GM19035 (cell line): ENCODE data around the gene PDE10A.

Source experiments
- ATAC-seq: cut with Tn5 transposase; IDR thresholded peaks from one replicate; pipeline ENCODE4 v1.9.1; 2021; ENCODE audit not compliant: unreplicated experiment

Gene PDE10A

DNA sequence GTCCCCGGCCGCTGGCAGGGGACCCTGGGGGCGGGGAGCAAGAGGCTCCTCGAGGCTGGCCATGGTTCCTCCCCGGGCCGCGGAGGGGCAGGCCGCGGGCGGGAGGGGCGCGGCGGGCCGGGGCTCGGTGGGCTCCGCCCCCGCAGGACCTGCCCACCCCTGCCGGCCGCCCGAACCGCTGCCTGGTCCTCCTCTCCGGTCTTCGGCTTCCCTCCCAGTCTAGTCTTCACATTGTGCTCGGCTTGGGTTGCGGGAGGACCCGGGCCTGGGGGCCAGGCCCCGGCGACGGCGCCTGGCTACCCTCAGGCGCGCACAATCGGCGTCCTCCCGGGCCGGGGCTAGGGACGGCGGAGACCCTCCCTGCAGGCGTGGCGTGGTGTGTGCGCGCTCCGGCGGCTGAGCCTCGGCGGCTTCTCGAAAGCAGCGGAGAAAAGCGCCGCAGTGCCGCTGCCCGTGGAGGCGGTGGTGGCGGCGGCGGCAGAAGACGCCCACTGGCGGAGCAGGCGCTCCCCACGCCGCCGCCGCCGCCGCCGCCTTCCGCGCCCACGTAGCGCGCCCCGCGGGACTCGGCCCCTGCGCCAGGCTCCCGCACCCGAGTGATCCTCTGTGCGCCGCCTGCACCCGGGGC, at the start of gene PDE10A:
Gene PDE10A, minus strand, starts transcription at position 493 of the 628 bp plus-strand sequence. Its CDS starts 430 bp downstream, at position 63.
- no peak for ATAC-seq

DNA sequence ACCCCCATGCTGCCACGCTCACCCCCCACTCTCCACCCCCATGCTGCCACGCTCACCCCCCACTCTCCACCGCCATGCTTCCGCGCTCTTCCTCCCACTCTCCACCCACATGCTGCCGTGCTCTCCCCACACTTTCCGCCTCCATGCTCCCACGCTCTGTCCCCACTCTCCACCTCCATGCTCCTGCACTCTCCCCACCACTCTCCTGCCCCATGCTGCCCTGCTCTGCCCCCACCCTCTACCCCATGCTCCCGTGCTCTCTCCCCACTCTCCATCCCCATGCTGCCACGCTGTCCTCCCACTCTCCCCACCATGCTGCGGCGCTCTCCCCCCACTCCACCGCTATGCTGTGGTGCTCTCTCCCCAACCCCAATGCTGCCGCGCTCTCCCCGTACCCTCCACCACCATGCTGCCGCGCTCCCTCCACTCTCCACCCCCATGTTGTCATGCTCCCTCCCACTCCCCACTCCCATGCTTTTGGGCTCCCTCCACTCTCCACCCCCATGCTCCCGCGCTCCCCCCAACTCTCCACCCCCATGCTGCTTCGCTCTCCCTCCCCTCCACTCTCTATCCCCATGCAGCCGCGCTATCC, 46.0 kb upstream of the PDE10A start:
- no peak for ATAC-seq

DNA sequence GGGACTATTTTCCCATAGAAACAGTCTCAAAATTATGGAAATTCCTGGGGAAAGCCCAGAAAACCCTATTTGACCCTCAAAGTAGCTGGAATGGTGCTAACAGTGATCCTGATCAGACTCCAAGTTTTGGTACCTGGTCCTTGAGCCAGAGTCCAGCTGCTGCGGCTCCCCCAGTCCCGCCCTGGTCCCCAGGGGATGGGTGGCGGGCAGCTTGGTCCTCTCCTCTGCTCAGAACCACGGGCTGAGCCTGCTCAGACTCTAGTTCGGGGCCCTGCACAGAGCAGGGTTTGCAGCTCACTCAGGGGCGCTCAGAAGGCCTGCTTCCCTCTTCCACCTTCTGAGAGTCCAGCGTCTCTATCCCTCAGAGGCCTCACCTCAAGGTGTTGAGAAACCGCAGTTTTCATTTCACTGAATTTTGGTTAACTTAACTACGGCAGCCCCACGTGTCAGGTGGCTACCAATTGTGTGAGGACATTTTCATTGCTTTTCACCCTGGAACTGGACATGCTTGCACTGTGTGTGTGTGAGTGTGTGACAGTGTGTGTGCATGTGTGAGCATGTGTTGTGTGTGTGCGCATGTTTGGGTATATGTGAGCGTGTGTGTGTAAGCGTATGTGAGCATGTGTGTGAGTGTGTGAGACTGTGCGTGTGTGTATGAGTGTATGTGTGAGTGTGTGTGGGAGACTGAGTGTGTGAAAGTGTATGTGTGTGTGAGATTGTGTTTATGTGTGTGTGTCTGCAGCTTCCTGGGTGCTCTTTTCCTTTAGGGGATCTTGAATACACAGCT, 44.2 kb upstream of the PDE10A start:
- ATAC-seq, result no peak

DNA sequence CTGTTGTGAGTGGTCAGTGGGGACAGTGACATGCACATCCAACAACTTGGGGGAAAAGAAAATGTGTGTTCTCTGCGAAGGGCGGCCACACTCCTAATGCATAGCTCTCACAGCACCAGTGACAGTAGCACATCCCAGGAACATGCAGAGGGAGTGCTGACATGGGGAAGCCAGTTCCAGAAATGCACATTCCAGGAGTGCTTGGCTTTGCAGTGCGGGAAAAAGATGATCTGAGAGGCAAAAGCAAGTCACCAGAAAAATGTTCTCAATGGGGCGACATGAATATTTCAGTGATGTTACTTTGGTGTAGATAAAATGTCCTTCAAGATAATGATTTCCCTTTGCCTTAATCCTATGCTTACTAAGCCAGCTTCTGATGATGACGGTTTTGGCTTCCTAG, 42.9 kb upstream of the PDE10A start:
- ATAC-seq, result no peak

DNA sequence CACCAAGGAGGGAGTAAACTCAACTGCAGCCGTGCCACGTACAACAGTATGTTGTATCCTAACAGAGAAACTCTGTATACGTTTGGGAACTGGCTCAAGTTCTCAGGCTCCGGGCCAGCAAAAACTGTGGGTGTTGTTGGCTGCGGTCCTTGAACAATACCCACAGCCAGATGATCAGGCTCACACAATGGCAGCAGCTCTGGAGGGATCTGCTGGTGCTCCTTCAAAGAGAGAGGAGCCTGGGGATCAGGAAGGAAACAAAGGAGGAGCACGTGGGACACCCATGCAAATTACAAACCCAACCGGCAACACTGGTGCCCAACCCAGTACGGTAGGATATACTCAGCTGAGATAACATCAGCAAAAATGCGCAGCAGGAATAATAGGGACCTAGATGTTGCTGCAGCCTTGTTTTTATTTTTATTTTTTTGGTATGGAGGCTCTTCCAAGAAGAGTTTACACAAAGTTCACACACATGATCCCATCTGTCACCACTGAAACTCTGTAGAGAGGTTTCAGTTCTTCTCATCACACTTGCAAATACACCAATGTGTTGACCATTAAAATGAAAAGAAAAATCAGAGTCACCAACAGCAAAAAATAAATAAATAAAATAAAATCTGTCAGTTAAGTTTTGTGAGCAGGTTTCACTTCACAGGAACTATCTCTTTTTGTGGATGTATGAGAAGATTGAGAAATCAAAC, 41.2 kb upstream of the PDE10A start:
- ATAC-seq, result no peak

DNA sequence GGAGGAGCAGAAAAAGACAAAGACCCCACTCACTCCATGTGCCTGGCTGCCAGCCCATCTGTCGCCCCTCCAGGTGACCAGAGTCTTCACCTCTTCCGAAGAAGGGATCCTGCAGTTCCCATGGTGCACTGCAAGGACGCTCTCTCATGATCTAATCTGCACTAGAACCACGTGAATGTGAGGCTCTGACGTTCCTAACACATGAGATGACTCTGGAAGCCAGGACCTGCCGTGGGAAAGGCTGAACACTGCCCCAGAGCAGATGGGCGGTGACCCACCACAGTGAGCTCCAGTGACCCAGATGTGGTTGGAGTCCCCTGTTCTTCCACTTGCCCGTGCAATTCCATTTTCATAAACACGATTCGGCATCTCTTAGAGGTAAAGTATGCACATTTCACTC, 39.6 kb upstream of the PDE10A start:
- ATAC-seq, result no peak

DNA sequence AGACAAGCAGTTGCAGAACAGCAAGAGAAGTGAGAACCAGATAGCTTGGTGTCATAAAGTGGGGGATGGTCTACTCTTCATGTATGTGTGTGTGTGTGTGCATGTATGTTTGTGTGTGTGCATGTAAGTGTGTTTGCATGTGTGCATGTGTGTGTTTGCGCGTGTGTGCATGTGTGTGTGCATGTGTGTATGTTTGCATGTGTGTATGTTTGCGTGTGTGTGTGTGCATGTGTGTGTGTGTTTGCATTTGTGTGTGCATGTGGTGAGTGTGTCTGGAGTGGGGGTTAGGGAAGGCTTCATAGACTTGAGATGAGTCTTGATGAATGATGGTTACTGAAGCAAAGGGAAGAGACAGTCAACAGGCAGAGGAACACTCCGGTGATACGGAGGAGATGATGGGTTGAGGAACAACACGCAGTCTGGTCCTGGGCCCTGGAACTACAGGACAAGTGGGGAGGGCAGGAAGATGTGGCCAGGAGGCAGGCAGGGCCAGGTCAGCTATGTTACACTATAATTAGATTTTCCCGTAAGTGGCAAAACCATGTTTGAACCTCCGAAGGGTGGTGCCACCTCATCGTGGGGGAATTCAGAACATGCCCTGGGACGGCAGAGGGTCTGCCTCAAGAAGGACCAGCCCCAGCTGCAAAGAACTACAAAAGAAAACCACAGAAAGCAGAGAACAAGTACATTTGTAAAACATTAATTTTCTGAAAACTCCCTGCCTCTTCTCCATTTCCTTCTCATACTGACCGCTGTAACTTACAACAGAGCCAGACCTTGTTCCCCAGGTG, 38.7 kb upstream of the PDE10A start:
- no peak for ATAC-seq

DNA sequence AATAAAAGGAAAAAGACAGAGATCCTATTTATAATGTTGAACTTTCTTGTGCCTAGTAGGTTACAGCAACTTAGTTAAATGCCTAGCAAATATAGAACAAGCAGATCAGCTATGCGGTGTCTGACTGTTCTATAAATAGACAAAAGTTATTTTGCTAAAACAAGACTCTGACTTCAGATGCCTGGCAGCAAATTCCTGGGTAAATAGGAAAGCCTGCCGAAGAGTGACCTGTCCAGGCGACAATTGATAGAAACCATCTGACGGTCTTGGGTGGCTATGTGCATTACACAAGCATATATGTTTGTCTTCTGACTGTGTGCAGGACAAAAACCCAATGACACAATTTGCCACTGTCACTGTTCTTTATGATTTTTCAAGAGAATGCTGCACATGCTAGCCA, 38.0 kb upstream of the PDE10A start:
- no peak for ATAC-seq

DNA sequence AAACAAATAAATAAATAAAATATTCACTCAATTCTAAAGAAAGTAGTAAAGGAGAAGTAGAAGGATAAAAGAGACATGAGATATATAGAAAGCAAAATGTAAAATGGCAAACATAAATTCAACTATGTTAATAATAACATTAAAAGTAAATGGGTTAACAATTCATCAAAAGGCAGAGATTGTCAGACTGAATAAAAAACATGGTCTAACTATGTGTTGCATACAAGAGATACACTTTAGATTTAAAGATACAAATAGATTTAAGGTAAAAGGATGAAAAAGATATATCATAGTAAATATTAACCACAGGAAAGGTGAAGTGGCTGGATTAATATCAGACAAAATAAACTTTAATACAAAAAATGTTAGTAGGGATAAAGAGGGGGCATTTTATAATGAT, 35.8 kb upstream of the PDE10A start:
- ATAC-seq, result no peak

DNA sequence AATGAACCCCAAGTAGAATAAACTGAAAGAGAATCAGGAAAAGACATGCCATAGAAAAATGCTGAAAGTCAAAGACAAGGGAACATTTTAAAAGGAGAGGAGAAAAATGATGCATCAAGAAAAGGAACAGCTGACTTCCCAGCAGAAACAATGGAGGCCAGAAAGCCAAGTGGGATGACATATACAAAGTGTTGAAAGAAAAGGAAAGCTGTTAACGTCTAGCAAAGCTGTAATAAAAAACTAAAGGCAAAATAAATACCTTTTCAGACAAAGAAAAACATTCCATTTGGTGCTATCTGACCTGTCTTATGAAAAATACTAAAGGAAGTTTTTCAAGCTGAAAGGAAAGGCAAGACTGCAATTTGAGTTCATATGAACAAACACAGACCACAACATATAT, 34.1 kb upstream of the PDE10A start:
- ATAC-seq, result no peak

DNA sequence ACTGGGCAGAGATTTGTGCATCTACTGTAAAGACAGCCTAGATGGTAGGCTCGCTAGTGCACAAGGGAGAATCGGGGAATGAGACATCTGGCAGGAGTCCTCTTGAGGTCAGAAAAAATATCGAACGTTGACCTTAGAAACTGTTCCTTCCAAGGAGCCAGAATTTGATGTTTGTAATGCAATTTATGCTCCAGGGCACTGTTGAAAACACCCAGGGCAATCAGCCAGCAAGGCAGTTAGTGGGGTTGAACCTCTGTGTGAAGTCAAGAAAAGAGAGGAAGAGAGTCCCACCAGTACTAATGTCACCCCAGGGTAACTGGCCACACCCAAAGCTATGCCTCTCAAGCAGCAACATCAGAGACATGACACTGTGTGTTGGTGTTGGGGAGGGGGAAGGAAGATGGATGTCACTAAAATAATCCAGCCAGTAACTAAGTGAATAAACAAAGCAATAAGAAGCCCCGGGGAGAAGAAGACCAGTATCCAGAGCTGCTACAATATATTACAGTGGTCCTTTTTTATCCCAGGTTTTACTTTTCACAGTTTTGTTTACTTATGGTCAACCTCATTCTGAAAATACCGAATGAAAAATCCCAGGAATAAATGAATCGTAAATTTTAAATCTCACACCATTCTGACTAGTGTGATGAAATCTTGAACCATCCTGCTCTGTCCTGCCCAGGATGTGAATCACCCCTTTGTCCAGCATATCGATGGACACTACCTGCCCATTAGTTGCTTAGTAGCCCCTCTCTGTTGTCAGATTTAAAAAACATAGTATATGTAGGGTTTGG, 32.9 kb upstream of the PDE10A start:
- ATAC-seq, result no peak

DNA sequence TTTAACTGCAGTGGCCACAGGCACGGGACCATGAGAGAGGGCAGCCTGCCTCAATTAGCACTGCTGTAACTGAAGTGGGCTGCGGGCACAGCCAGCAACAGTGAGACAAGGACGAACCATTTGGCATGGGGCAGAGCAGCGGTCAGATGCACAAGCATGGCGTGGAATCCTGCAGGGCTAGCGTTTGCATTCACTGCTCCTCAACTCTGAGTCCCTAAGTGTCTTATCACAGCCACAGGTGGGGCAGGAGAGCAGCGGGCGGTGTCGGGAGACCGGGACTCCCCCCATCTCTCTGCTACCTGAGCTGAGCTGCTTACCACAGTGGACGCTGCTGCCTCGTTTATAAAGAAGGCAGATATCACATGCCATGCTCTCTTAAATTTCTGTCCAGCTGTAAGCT, 31.3 kb upstream of the PDE10A start:
- no peak for ATAC-seq

DNA sequence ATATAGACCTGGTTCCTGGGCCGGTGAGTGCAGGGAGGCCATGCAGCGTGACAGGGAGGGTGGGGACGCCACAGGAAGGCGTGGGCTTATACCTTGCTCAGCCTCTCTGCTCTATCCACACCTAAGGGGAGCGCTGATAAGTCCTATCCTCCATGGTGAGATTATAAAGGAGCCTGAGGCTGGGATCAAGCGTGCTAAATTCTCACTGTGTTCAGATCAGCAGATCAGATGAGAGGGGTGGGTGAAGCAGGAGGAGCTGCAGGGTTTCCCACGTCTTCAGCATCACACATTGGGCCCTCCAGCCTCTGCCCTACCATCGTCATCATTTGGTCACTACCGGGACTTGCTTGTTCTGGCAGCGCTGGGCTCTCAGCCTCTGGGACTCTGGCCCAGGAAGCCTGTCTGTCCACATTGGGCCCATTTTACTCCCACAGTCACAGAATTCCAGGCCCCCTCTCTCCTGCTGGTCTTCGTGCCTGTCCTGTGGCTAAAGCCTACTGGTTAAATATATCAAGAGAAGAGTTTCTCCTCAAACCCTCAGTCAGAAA, 29.1 kb upstream of the PDE10A start:
- no peak for ATAC-seq

DNA sequence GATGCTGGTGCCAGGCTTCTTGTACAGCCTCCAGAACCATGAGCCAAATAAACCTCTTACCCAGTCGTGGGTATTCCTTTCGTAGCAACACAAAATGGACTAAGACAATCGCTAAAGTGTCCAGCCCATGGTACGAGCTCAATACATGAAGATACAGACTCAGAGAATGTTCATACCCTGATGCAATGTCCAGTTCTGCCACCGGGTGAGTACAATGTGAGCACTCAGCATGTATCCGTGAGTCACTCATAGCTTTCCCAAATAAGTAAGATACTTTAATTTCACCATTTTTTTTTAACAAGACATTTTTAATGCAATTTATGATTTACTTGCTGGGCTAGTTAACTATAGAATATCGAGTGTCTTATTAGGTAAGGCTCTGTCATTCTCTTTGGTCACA, 26.7 kb upstream of the PDE10A start:
- ATAC-seq, result no peak

DNA sequence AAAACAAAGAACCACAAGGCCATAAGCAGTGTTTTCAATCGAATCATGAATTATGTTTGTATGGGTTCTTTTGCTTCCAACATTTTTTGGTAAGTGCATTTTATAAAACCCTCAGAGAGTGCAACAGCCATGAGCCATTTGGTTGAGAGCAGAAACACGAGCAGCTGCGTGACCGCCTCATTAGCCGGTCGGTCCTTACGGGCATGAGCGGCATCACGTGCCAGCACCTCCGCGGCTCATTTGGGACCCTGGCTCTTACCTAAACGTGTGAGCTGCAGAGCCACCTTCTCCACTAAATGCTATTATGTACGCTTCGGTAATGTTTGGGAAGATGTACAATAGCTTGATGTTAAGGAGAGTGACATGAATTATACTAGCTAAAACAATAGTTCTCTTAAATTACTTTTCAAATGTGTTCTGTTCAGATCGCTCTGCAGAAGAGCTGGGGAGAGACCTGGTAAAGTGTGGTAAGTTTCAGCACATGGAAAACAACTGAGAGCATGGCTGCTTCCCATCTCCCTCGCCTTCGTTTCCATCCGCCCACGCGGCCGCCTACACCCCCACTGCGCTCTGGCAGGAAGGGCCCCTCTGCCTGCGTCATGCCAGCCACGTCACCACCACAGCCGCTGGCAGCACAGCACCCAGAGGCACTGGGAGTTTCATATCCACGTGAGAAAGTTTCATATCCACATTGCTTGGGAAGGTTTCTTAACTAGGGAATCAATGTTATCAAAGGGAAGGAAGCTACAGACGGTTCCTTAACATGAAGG, 23.7 kb upstream of the PDE10A start:
- no peak for ATAC-seq

DNA sequence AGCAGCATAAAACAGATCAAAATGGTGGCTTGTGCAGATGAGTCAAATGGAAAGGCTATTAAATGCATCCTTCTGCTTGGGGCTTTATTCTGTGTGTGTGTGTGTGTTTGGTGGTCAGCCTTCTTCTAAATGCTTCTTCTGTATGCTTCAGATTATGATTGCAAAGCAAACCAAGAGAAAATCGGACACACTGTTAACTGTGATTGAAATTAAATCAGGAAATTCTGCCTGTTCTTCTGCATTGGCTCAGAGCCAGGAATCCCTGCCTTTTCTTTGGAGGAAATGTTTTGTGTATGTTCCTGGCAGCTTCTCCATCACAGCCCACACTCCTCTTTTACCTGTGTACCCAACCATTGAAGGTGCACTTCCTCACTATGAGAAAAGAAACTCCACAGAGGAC, 22.3 kb upstream of the PDE10A start:
- ATAC-seq, result no peak

DNA sequence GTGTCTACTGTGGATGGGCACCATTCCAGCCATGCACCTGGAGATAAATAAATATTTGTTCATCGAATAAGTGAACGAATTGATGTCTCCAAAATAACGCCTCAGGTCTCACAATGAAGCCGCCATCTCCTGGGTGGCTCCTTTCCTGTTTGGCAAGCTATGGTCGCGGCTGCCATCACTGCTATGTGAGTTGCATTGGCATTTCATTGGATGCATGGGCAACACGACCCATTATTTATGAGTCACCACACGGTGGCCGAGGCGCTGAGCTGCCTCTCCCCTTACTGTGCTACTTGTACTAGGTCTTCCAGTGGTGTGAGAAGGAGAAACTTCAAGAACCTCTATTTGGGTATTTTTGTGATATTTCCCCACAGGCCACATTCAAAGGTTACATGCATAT, 21.3 kb upstream of the PDE10A start:
- ATAC-seq, result no peak

DNA sequence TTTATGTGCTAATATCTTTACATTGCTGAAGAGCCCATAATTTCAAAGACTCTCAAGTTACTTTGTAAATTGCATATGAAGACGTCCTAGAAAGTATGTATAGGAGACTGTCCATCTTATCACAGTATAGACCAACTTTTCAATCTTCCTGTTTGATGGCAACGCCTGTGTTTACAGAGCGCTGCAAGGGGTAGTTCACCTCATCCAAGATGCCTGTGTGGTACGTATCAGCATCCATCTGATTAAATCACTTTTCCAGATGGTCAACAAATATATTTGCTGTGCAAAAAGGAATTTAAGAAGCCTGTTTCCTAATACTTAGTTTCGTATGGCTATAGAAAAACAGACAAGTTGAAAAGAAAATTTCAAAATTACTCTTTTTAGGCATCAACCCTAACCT, 17.9 kb upstream of the PDE10A start:
- ATAC-seq, result no peak

DNA sequence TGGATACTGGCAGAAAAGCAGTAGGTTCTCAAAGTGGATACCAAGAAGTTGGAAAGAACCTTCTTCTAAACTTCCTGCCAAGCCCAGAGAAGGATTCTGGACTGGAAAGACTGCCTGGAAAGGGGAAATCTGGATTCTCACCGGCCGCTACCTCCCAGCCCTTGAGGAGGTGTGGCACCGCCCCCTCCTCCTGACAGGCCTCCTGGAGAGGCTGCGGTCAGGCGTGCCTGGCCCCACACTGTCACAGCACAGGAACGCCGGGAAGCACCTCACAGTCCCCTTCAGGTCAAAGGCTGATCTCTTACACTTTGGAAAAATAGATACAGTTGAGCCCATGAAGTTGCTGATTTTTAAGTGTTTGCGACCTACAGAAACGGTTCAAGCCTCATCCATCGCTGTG, 16.3 kb upstream of the PDE10A start:
- no peak for ATAC-seq
